Measurements from ENCODE around the gene SYT13. TPM values are rescaled to one million over a fixed set of nuclear protein-coding genes. Genes with fewer than 3 reads are reported as not detected.

The SYT13 gene
- total and polyA plus RNA-seq, 8 donors = 0.21 to 5.5 (median 4.4) TPM

DNA sequence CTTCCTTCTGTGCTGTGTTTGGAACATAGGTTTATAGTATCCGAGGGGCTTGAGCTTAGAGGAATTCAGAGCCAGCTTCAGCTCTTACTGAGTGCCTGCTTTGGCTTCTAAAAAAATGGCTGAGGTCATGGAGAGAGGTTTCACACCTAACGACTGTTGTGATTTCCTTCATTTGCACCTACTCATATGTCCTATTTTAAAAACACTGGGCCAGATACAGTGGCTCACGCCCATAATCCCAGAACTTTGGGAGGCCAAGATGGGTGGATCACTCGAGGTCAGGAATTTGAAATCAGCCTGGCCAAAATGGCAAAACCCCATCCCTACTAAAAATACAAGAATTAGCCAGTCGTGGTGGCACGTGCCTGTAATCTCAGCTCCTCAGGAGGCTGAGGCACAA is 38.3 kb upstream of the SYT13 start:
- Histone ChIP-seq H3K27me3 (peaks cover 0 to 2% of the 10 kb centered on the region in 2 donors), H3K27ac (no peak overlapping the region), H3K9me3 (peaks cover 4 to 7% of the 10 kb centered on the region in 2 donors), H3K4me1 (no peaks in the 10 kb centered on the region), H3K36me3 (no peaks in the 10 kb centered on the region), H3K4me3 (no peak overlapping the region)
- no peak for DNase-seq
- intact Hi-C loops (cut with DNase I) = loop anchor here in 1 of 2 donors (10.0 kb wide), 1 partner anchor 210 kb away; no protein-coding TSS in a partner anchor
- TF ChIP-seq, protein P1, sequence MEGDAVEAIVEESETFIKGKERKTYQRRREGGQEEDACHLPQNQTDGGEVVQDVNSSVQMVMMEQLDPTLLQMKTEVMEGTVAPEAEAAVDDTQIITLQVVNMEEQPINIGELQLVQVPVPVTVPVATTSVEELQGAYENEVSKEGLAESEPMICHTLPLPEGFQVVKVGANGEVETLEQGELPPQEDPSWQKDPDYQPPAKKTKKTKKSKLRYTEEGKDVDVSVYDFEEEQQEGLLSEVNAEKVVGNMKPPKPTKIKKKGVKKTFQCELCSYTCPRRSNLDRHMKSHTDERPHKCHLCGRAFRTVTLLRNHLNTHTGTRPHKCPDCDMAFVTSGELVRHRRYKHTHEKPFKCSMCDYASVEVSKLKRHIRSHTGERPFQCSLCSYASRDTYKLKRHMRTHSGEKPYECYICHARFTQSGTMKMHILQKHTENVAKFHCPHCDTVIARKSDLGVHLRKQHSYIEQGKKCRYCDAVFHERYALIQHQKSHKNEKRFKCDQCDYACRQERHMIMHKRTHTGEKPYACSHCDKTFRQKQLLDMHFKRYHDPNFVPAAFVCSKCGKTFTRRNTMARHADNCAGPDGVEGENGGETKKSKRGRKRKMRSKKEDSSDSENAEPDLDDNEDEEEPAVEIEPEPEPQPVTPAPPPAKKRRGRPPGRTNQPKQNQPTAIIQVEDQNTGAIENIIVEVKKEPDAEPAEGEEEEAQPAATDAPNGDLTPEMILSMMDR (IDR thresholded peaks at IDR 0.05) = no peak
- ATAC-seq = no peak

DNA sequence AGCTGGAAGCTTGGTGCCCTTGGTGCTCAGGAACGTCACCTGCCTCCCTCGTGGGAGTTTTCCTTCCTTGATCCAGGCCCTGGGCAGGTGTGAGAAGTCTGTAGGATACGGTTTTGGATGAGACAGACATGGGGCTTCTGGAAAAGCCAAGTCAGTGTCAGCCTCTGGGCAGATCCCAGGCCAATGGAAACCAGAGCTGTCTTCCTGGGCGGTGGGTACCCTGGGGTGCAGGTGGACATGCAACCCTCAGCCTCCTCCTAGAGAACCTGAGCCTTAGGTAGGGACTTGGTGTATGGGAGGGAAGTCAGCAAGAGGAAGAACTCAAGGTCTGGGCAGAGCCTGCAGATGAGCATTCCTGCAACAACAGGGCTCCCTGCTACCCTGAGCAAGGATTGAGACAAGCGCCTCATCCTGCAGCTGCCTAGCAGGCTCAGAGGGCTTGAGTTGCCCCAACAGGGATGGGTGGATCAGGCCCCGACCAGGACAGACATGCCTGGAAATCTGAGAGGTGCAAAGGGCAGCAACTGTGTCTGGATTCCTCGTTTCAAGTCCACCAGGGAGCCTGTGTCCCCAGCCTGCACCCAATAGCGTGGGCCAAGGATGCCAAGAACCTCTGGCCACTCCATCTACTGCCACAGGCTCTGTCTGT is 37.6 kb upstream of the SYT13 start:
- Histone ChIP-seq H3K9me3 (peaks cover 4 to 7% of the 10 kb centered on the region in 2 donors), H3K36me3 (no peaks in the 10 kb centered on the region), H3K27ac (no peak overlapping the region), H3K4me3 (no peak overlapping the region), H3K4me1 (no peaks in the 10 kb centered on the region), H3K27me3 (peaks cover 0 to 2% of the 10 kb centered on the region in 2 donors)
- DNase-seq (no peak), ATAC-seq (no peak)
- TF ChIP-seq, protein P1 (IDR thresholded peaks at IDR 0.05) = no peak
- intact Hi-C loops (cut with DNase I) = loop anchor here in 1 of 2 donors (10.0 kb wide), 1 partner anchor 209 kb away; no protein-coding TSS in a partner anchor

DNA sequence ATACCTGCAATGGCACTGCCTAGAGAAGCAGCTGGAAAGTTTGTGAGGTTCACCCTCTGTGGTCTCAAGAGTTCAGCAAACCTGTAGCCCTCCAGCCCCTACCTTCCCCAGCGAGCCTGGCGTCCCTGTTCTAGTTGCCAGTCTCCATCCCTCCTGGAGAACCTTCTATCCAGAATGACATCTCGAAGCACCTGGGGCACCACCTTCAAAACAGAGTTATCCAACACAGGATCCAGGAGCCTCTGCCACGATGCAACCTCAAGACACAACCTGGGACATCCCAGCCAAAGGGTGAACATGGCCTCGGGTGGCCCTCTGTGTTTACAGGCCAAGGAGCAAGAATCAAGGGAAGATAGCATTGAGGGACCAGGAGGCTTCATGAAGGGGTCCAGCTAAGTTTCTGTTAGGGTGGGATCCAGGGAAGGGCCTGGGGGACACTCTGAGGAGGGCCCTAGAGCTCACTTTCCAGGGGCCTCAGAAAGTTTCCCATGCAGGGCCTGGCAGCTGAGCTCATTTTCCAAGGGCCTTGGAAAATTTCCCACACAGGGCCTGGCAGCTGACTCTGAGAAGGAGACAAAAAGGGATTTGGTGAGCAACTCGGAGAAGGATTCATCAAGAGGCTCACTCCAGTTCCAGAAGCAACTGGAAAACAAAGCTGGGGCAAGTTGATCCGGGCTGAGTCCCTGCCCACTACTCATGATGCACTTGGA is 36.9 kb upstream of the SYT13 start:
- TF ChIP-seq, protein P1 (IDR thresholded peaks at IDR 0.05) = no peak
- DNase-seq = no peak
- no peak for ATAC-seq
- H3K36me3 ChIP-seq = no peaks in the 10 kb centered on the region
- peaks cover 0 to 2% of the 10 kb centered on the region in 2 donors for H3K27me3 ChIP-seq
- peaks cover 4 to 7% of the 10 kb centered on the region in 2 donors for H3K9me3 ChIP-seq
- intact Hi-C loops (cut with DNase I) = loop anchor here in 1 of 2 donors (10.0 kb wide), 1 partner anchor 208 kb away; no protein-coding TSS in a partner anchor
- no peak overlapping the region for H3K4me3 ChIP-seq
- no peak overlapping the region for H3K27ac ChIP-seq
- H3K4me1 ChIP-seq = no peaks in the 10 kb centered on the region

DNA sequence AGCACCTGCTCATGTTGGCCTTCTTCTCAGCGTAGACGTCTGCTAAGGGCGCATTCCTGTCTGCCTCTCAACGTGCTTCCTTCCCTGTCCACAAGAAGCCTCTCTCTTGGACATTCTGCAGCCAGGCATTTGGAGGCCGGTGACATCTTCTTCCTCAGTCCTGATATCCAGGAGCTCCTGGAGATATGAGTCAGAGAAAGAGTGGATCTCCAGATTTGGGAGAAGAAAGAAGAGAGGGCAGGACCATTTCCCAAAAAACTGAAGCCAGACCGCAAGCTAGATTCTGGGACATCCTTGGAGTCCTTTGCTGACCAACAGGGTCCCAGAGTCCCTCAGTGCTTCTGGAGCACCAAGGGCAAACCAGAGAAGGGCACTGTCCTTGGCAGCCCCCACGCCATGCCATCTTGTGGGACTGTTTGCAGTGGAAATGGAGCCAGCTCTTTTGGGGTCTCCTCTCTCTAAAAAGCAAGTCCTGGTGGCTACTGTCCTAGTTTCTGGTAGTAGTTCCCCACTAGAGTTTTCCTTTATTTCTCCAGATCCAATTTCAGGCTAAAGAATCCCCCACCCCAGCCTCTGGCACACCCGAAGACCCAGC is 36.1 kb upstream of the SYT13 start:
- H3K36me3 ChIP-seq = no peaks in the 10 kb centered on the region
- ATAC-seq (no peak), DNase-seq (no peak)
- TF ChIP-seq, protein P1 (IDR thresholded peaks at IDR 0.05) = no peak
- peaks cover 0 to 2% of the 10 kb centered on the region in 2 donors for H3K27me3 ChIP-seq
- H3K4me1 ChIP-seq = no peaks in the 10 kb centered on the region
- intact Hi-C loops (cut with DNase I) = loop anchor here in 1 of 2 donors (10.0 kb wide), 1 partner anchor 207 kb away; no protein-coding TSS in a partner anchor
- no peak overlapping the region for H3K27ac ChIP-seq
- no peak overlapping the region for H3K4me3 ChIP-seq
- H3K9me3 ChIP-seq = peaks cover 1 to 4% of the 10 kb centered on the region in 2 donors

DNA sequence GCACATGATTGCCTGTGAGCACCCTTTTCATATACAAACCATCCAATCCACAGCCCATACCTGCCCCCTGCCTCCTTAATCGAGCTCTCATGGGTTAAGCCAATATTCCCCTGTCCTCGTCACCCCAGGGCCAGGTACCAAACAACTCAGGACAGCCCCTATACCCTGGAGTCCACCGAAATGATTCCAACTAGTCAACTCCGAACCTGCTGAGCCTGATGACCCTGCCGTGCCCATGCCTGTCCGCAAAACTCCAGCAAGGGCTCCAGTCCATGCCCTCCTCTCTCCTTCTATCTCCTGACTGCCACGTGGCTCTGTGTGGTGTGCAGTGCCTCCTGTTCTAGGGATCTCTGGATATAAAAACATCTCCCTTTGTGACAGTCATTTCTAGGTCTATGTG is 35.5 kb upstream of the SYT13 start:
- H3K4me1 ChIP-seq = no peaks in the 10 kb centered on the region
- peaks cover 0 to 2% of the 10 kb centered on the region in 2 donors for H3K27me3 ChIP-seq
- no peaks in the 10 kb centered on the region for H3K36me3 ChIP-seq
- no peak overlapping the region for H3K4me3 ChIP-seq
- H3K9me3 ChIP-seq = no peaks in the 10 kb centered on the region
- no peak for ATAC-seq
- no peak for DNase-seq
- TF ChIP-seq, protein P1 (IDR thresholded peaks at IDR 0.05) = no peak
- intact Hi-C loops (cut with DNase I) = loop anchor here in 1 of 2 donors (10.0 kb wide), 1 partner anchor 207 kb away; no protein-coding TSS in a partner anchor
- H3K27ac ChIP-seq = no peak overlapping the region

All from left lung (tissue), 10 donors.